ENCODE data around the gene PCA3. TPM values are rescaled to one million over a fixed set of nuclear protein-coding genes. Genes with fewer than 3 reads are reported as not detected.

PCA3 gene
- total RNA-seq, 4 donors from 2014 or later, result not detected

GRCh38 chr9:76800901-76801300 is 36.7 kb downstream of the PCA3 start:
- Histone ChIP-seq H3K27me3 (no peaks in the 10 kb centered on the region), H3K27ac (no peak overlapping the region), H3K9me3 (no peaks in the 10 kb centered on the region), H3K36me3 (no peaks in the 10 kb centered on the region), H3K4me1 (no peaks in the 10 kb centered on the region), H3K4me3 (no peak overlapping the region)
- TF ChIP-seq POLR2A (IDR thresholded peaks at IDR 0.05) (no peak), CTCF (IDR thresholded peaks at IDR 0.05) (no peak)
- DNase-seq, result no peak
- 65 to 80% methylated on average over 1 of the region's 1 CpG for WGBS, 2 donors
- intact Hi-C loops (cut with DNase I), result no loop called here

- TF ChIP-seq CTCF (IDR thresholded peaks at IDR 0.05), result no peak
- TF ChIP-seq POLR2A (IDR thresholded peaks at IDR 0.05), result no peak
- 61 to 67% methylated on average over 2 of the region's 2 CpGs for WGBS, 2 donors
Observed at GRCh38 chr9:76803083-76803482, 38.8 kb downstream of the PCA3 start.

GRCh38 chr9:76803762-76804161 is 39.5 kb downstream of the PCA3 start:
- no peak for DNase-seq
- 78 to 82% methylated on average over 7 of the region's 7 CpGs for WGBS, 2 donors
- H3K27me3 ChIP-seq, result peaks cover 0 to 4% (median 0%) of the 10 kb centered on the region in 4 donors
- TF ChIP-seq POLR2A (IDR thresholded peaks at IDR 0.05), result no peak
- no peak for TF ChIP-seq CTCF (IDR thresholded peaks at IDR 0.05)
- H3K4me3 ChIP-seq, result no peak overlapping the region
- no peaks in the 10 kb centered on the region for H3K4me1 ChIP-seq
- no peak overlapping the region for H3K27ac ChIP-seq
- intact Hi-C loops (cut with DNase I), result no loop called here
- H3K9me3 ChIP-seq, result no peaks in the 10 kb centered on the region
- no peaks in the 10 kb centered on the region for H3K36me3 ChIP-seq

More at GRCh38 chr9:76803083-76803482, 38.8 kb downstream of the PCA3 start:
- no peak overlapping the region for H3K27ac ChIP-seq
- no peaks in the 10 kb centered on the region for H3K9me3 ChIP-seq
- no peaks in the 10 kb centered on the region for H3K27me3 ChIP-seq
- no peaks in the 10 kb centered on the region for H3K4me1 ChIP-seq
- intact Hi-C loops (cut with DNase I), result no loop called here
- H3K4me3 ChIP-seq, result no peak overlapping the region
- no peak for DNase-seq
- no peaks in the 10 kb centered on the region for H3K36me3 ChIP-seq

GRCh38 chr9:76808636-76809035 is 44.4 kb downstream of the PCA3 start:
- intact Hi-C loops (cut with DNase I), result no loop called here
- 23 to 31% methylated on average over 5 of the region's 5 CpGs for WGBS, 2 donors
- no peak for DNase-seq
- TF ChIP-seq CTCF (IDR thresholded peaks at IDR 0.05) (no peak), POLR2A (IDR thresholded peaks at IDR 0.05) (no peak)
- Histone ChIP-seq H3K4me1 (peaks cover 0 to 8% (median 0%) of the 10 kb centered on the region in 3 donors), H3K9me3 (no peaks in the 10 kb centered on the region), H3K27me3 (peaks cover 0 to 12% (median 0%) of the 10 kb centered on the region in 4 donors), H3K36me3 (no peaks in the 10 kb centered on the region), H3K4me3 (no peak overlapping the region), H3K27ac (no peak overlapping the region)

GRCh38 chr9:76810377-76810957 is 46.2 kb downstream of the PCA3 start:
- no peak overlapping the region for H3K4me3 ChIP-seq
- H3K36me3 ChIP-seq, result no peaks in the 10 kb centered on the region
- no peak for DNase-seq
- TF ChIP-seq CTCF (IDR thresholded peaks at IDR 0.05) (peak; percentile 57 to 89 (median 70)), POLR2A (IDR thresholded peaks at IDR 0.05) (no peak)
- H3K9me3 ChIP-seq, result no peaks in the 10 kb centered on the region
- H3K27me3 ChIP-seq, result peaks cover 0 to 12% (median 0%) of the 10 kb centered on the region in 4 donors
- intact Hi-C loops (cut with DNase I), result loop anchor here (10.0 kb wide), 1 partner anchor 184 kb away; no protein-coding TSS in a partner anchor
- no peak overlapping the region for H3K27ac ChIP-seq
- H3K4me1 ChIP-seq, result peaks cover 0 to 8% (median 0%) of the 10 kb centered on the region in 3 donors
- WGBS, 2 donors, result 17 to 32% methylated on average over 2 of the region's 2 CpGs
